ENCODE results near the gene CABP7.

Gene CABP7

GRCh38 chr22:29773233-29773632 is 53.4 kb downstream of the CABP7 start:
- DNase-seq (ENCODE audit: low read depth) = no peak

GRCh38 chr22:29780220-29780619 is 60.4 kb downstream of the CABP7 start:
- DNase-seq (ENCODE audit: low read depth) = no peak

- no peak for DNase-seq (ENCODE audit: low read depth)
Observed at GRCh38 chr22:29780748-29781676, 61.2 kb downstream of the CABP7 start.

Data from stimulated activated CD8-positive, alpha-beta memory T cell treated with anti-CD3 and anti-CD28 coated beads, Interleukin-15, amount 100 ng/mL, for 1 hour (primary cell).